GM21723 (cell line): ENCODE results near the gene AFF3.

Experiments
- ATAC-seq: cut with Tn5 transposase; IDR thresholded peaks from one replicate; pipeline ENCODE4 v1.9.1; 2021; ENCODE audit warnings: mild to moderate bottlenecking, moderate library complexity; ENCODE audit not compliant: unreplicated experiment

AFF3 gene

GRCh38 chr2:99808361-99809200 lies 333.8 kb downstream of the AFF3 start:
- ATAC-seq = no peak

GRCh38 chr2:99806758-99807157 lies 335.6 kb downstream of the AFF3 start:
- no peak for ATAC-seq

GRCh38 chr2:99805930-99806476 lies 336.4 kb downstream of the AFF3 start:
- ATAC-seq = no peak

GRCh38 chr2:99803846-99804245 lies 338.5 kb downstream of the AFF3 start:
- no peak for ATAC-seq

- no peak for ATAC-seq
Measured at GRCh38 chr2:99802734-99803133, 339.7 kb downstream of the AFF3 start.

- ATAC-seq = no peak
Measured at GRCh38 chr2:99801327-99801901, 341.0 kb downstream of the AFF3 start.

GRCh38 chr2:99797475-99797874 lies 344.9 kb downstream of the AFF3 start:
- no peak for ATAC-seq

- ATAC-seq = no peak
Measured at GRCh38 chr2:99794414-99794813, 348.0 kb downstream of the AFF3 start.

GRCh38 chr2:99793022-99793421 lies 349.4 kb downstream of the AFF3 start:
- no peak for ATAC-seq

- ATAC-seq = no peak
Measured at GRCh38 chr2:99789849-99790248, 352.5 kb downstream of the AFF3 start.

- no peak for ATAC-seq
Measured at GRCh38 chr2:99787769-99788382, 354.5 kb downstream of the AFF3 start.

- no peak for ATAC-seq
Measured at GRCh38 chr2:99786636-99787390, 355.6 kb downstream of the AFF3 start.

GRCh38 chr2:99784946-99785345 lies 357.4 kb downstream of the AFF3 start:
- no peak for ATAC-seq

GRCh38 chr2:99784282-99784681 lies 358.1 kb downstream of the AFF3 start:
- ATAC-seq = no peak

- no peak for ATAC-seq
Measured at GRCh38 chr2:99780276-99780675, 362.1 kb downstream of the AFF3 start.

GRCh38 chr2:99779276-99779675 lies 363.1 kb downstream of the AFF3 start:
- ATAC-seq = no peak

- no peak for ATAC-seq
Measured at GRCh38 chr2:99777656-99778290, 364.6 kb downstream of the AFF3 start.

- ATAC-seq = no peak
Measured at GRCh38 chr2:99776906-99777646, 365.3 kb downstream of the AFF3 start.

GRCh38 chr2:99776206-99776905 lies 366.0 kb downstream of the AFF3 start:
- no peak for ATAC-seq
